ENCODE measurements around the gene CEP128.

The CEP128 gene

DNA sequence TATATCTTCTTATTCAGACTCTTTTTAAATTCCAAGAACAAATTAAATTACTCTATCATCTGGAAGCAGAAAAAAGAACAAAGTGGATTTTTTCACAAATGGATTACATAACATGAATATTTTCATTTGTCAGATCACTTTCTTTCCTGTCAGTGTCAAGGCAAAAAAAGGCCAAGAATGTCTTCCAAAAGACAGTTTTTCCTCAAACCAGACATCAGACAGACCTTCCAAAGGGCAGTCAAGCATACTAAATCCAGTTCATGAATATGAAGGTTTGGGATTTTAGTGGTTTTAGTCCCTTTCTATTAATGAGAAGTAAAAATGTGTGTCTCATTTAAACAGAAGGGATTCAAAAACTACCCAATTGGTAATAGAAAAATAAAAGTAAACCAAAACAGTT, 336.0 kb downstream of the CEP128 start:
- ATAC-seq: no peak

DNA sequence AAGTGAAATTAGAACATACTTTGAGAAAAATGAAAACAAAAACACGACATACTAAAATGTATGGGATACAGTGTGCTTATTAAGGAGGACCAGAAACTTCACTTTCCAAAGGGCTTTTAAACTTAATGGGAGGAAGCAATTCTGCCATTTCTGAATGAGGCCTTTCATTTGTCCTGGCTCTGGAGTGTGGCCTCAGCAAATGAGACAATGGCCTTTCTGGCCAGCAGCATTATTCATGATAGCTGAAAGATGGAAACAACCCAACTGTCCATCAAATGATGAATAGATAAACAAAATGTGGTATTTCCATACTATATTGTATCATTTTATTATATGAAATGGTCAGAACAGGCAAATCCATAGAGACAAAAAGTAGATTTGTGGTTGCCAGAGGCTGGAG, 338.6 kb downstream of the CEP128 start:
- no peak for ATAC-seq

DNA sequence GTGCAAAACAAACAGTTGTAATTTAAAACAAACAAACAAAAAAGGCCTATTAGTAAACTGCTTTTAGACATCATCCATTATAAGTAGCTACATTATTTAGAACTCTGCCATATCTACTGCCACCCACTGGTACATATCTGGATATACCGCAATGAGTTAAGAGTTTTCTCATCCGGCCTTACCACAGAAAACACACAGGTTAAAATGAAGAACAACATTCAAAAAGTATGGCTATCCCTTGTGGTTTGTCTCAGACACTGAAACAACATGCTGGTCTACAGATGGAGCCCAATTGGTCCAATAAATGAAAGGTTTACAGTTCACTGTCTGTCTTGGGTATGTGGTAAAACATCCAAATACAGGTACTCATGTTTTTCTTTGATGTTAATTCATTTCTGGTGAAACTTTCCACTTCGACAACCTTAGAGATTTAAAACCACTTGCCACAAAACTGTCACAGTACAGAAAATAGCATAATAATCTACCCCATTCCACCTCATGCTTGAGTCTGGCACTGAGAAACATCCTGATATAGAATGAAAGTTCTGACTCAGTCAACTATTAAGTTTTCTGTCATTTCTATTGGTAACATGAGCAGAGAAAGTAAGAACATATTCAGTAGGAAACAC, 354.3 kb downstream of the CEP128 start:
- peak; percentile 88 to 94 for ATAC-seq

DNA sequence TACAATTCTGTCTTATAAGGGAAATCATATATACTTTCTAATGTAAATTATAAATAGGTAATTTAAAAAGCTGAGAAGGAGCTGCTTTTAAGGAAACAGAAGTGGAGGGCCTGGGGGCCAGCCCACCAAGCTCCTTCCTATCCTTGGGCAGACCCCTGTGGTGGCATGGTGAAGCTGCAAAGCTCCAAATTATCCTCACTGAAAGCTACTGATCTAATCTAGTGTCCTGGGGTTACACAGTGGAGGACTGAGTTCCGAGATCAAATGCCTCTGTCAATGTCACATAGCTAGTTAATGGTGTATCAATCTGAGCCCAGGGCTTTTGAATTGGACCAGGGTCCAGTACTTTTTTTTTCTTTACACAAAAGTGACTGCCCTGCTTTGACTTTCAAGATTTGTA, 355.4 kb downstream of the CEP128 start:
- ATAC-seq: no peak

DNA sequence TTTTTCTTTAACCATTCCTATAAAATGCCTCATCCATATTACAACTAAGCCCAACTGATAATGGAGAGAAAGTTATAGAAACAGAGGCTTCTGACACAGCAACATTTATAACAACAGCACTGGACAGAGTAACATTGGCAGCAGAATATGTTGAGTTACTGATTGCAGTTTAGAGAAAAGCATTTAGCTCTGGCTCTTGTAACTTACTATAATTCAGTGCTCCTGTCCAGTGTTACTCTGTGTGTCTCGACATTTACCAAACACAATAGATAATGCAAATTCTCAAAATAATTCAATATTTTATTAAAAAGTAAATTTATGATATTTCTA, 356.1 kb downstream of the CEP128 start:
- ATAC-seq: no peak

DNA sequence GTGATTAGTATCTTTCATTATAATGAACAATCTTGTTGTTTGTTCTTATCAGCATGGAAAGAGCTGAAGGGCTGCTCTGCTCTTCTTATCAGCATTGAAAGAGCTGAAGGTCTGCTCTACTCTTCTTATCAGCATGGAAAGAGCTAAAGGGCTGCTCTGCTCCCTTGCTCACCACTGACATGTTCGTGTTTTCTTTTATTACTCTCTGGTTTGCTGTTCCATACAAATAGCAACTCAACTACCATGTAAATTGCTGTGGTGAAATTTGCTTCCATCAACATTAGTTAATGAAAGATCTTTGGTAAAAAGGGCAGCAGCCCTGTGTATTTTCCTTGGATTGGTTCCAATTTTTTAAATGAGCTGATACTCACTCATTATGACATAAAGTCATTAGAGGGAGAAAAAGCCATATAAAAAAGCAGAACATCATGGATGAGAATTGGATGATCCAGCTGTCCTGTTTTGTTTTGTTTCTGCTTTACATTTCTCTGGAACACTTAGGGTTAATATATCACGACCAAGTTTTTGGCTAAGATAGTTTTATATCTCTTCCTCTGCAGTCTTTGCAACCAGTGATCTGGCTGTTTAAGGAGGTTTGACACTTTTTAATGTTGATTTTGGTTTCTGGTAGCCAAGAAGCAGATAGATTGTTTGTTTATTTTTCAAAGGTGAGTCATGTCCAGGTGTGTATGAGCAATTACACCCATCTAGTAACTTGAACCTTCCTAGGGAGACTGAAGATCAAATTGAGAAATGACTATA, 356.6 kb downstream of the CEP128 start:
- ATAC-seq: no peak

DNA sequence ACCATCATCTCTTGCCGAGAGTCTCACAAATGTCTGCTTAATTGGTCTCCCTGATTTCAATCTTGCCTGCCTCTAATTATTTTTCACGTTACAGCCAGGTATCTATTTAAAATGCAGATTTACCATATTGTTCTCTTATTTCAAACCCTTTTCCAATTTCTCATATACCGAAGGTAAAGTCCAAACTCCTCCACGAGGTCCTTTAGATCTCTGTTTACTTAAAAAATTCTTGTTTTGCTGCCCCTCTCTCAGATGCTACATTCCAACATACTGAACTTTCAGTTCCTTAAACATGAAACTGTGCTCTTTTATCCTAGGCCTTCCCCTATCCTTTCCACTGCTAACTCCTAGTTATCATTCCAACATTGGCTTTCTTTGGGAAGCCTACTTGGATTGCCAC, 363.9 kb downstream of the CEP128 start:
- ATAC-seq: no peak

DNA sequence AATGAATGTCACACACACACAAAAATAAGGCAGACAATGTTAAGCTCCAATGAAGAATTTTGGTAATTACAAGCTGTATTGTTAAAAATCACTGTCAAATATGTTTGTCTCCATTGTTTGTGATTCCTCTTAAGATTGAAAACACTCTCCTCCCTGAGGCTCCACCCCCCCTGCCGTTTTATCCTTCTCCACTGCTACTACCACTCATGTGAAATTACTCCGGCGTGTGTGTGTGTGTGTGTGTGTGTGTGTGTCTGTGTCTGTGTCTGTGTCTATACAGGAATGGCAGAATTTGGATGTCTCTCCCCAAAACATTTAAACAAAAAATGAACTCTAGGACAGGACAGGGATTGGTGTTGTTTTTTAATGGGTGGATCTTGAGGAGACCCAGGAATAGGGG, 365.1 kb downstream of the CEP128 start:
- ATAC-seq: no peak

DNA sequence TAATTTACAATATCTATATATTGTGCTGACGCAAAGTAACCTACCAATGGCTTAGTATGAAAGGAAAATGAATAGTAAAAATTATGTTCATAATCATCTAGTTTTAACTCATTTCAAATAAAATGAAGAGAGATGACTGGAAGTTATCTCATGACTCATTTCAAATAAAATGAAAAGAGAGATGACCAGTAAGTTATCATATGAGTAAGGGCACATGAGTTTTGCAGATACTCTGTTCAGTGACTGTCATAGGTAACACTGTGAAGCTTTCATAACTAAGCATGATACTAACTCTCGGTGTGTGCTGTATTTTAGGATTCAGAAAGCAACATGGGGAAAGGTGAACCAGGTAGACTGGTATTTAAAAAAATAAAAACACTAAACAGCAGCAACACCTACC, 365.8 kb downstream of the CEP128 start:
- peak; percentile 76 to 91 for ATAC-seq

DNA sequence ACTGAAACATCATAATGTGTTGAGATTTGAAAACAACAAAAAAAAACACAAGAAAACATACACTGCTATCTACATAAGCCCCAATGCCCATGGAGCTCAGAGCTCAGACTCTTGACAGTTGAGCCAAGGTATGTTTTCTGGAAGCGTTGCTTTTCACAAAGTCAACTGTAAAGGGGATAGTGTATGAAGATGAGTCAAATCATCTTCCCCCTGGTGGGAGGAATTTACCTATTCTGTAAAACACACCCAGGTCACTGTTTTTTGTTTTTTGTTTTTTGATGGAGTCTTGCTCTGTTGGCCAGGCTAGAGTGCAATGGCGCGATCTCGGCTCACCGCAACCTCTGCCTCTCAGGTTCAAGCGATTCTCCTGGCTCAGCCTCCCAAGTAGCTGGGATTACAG, 368.9 kb downstream of the CEP128 start:
- ATAC-seq: no peak

DNA sequence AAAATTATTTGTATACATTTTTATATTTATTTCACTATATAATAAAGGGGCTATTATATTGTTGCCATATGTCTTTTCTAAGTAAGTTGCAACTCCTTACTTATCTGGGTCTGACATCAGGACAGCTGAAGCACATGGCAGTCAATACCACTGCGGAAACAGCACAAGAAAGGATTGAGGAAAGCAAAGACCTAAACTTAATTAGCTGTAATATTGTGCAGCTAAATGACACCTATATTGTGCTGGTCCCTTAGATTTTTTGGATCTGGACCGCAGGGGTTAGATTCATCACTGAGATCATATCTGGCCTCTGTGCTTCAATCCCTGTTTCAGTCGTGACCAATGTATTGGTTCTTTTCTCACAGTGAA, 370.6 kb downstream of the CEP128 start:
- no peak for ATAC-seq

DNA sequence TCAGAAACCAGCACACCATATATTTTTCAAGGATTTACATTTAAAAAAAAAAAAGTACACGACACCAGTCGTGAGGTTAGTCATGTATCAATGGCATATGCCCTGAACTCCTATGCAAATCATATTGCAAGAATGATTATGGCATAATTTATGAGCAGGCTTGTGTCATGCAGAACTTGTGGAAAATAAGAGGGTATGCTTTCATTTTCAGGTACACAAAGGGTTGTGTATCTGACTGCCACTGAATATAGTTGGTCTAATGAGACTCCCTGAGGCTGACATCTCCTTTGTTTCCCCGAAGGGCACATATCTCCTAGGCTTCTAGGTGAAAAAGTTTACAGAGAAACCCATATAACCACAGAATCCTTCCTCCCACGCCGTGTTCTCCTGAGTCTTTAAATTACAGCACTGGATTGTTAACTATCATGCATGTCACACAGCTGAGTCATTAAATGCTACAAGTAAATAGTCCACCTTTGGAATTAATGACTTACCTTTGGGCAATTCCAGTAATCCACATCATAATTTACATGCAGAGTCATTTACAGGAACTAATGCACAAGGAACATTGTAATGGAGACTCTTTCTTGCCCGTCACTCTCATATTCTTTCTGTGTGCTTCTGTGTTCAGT, 373.5 kb downstream of the CEP128 start:
- ATAC-seq: peak; percentile 24 to 28

DNA sequence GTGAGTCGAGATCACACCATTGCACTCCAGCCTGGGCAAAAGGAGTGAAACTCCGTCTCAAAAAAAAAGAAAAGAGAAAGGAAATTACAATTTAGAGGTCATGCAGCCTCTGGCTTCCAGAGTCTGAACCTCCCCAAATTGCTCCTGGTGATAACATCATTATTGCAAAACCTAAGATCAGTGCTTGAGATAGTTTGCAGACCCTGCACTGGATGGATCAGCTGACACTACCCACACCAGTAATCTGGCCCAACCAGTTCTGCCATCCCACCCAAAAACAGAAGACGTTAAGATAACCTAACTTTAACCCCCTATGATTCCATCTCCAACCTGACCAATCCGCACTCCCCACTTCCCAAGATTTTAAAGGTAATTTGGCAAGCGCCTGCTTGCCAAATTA, 376.5 kb downstream of the CEP128 start:
- no peak for ATAC-seq

DNA sequence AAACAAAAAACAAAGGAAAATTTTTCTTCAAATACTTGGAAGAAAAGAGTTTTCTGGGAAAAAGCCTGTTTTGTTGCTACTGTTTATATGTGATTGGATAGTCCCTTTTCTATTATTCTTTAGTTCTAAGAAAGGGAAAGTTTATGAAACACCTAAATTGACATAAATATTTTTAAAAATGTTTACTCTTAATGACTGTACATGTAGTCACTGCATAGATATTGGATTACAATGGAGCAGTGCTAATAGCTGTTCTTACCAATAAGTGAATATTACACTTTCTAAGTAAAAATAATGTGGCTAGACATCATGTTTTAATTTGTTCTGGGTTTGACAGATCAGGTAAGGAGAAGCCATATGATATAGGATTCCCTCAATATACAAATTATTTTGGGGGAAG, 377.5 kb downstream of the CEP128 start:
- no peak for ATAC-seq

DNA sequence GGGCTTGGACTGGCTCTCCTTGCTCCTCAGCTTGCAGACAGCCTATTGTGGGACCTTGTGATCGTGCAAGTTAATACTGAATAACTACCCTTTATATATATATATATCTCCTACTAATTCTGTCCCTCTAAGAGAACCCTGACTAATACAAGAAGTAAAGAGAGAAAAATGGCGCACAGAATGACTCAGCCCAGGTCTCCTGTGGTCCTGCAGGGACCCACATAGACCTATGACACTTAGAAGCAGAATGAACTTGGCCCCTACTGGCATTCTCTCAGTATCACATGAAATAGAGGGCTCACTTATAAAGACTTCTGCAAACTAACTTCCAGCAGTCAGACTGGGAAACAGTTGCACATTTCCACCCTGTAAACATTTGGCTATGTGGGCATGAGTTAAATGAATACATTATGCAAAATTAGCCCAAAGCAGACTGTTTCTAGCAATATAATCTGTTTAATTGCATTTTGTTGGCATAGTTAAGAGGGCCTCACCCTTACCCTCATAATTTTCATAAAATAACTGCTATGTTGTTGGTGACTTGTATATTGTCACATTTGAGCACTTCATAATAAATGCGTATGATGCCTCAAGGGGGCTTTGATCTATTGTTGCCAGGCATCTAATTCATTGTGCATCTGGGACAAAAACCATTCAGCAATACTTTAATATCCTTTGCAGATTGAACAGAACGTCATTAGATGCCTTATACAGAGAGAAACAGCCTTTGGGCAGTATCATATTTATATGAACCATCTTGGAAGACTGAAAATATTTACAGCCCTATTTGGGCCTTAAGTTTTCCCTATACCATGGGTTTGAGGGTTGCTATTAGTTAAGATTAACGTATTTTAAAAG, 380.5 kb downstream of the CEP128 start:
- ATAC-seq: peak; percentile 56 to 66

DNA sequence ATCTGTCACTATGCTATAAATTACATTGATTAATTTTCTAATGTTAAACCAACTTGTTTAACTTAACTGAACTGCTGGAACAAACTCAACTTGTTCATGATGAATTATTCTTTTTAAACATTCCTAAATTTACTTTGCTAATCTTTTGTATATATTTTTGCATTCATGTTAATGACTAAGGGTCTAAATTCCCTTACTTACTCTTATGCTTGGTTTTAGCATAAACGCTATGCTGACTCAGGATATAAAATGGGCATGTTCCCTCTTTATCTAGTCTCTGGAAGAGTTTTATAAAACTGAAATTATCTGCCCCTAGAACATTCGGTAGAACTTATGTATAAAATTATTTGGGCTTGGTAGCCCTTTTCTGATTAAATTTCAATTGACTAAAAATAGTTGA, 387.4 kb downstream of the CEP128 start:
- no peak for ATAC-seq

DNA sequence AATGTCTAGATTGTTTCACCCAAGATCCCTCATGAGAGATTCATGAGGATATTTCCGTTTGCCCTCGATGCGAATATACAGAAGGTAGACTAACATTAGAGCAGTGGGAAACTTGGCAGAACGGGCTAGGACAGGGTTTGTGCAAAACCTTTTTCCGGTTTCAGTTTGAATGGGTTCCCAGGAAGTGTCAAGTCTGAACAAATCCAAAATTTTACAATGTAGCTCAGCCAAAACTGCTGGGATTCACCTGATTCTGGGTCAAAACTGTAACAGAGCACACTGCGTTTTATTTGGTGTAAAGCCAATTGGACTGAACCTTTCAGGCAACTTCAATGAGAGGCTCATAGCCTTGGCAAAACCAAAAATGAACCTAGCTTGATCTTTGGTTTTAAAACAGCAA, 392.4 kb downstream of the CEP128 start:
- ATAC-seq: no peak

DNA sequence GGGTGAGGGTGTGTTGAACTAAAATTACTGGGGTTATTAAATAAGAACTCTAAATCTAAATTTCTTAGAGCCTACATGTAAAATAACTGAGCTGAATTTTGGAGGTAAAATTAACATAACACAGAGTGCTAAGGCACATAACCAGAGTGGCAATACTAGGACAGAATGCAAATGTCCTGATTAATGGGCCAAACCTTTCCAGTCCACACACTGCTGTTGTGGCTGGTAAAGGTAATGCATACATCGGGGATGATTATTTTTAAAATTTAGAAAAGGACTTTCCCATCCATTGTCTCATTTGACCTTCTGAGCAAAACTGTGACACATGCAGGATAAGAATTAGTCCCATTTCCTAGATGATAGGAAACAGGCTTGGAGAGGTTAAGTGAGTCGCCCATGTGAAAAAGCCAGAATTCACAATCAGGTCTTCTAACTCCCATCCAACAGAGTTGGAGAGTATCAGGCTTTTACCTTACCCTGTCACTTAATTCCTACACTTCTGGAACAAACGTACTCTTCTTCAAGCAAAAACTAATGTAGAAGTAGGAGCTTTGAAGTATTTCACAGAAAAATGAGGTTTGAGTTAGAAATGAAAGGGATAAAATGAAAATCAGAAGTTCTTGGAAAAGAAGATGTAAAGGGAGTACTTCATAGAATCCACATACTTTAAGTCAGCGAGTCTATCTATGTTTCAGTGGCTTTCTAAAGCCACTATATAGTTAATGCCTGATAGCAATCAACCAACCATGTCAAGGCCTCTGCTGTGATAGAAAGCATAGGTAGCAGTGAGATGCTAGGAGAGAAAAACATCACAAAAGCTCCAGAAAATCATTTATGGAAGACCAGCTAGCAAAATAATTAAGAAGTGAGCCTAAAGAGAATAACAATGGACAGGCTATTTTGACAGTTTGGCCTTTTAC, 395.3 kb downstream of the CEP128 start:
- no peak for ATAC-seq

DNA sequence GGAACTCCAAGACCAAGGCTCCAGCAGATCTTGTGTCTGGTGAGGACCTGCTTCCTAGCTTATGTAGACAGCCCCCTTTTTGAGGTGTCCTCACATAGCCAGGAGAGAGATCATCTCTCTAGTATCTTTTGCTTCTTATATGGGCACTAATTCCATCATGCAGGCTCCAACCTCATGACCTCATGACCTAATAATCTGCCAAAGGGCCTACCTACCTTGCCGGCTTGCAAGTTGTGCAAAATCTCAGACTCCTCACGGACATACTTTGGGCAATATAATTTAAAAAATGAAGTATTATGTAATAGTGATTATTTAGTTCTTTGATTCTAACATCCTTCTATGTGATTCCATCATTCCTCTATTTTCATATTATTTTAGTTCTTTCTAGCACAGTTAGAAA, 397.2 kb downstream of the CEP128 start:
- no peak for ATAC-seq

DNA sequence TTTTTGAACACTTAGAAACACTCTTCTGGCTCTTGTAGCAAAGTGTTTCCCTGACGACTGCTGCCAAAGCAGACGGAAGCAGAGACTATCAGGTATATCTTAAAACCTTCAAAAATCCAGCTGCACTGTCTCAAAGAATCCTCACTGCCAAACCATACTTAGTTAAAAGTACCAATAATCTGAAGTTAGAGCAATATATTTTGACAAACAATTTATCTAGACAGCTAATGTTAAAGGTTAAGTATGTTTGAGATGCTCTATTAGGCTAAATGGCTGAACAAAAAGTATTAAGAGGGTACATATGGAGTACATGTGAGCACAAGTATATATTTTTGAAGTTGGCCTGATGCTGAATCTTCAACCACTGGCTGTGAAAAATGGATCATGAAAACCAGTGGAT, 398.3 kb downstream of the CEP128 start:
- no peak for ATAC-seq

DNA sequence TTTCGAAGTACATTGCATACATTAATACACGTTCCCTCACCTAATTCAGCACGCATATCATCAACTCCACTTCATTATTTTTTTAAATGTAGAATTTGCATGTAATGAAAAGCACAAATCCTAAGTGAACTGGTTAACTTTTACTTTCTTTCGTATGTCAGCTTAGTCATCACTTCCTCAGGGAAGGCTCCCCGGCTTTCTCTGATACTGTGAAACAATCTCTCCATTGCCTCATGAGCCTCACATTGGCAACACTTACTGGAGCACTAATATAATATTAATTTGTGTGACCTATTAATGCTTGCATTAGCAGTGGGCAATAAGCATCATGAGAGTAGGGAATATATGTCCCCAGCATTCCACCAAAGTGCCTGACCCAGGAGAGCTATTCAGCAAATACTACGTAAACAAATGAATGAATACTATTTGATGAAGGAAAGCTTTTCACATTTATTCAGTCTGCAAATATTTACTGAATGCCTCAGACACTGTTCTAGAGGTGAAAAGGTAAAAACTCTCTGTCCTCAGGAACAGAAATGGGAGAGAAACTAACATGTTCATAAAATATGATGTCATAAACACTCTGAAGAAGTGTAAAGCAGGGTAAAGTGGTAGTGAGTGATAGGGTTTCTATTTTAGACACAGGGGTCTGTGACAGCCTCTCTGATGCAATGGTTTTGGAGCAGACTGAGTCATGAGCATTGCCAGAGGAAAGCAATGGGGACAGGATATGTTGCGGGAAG, 402.7 kb downstream of the CEP128 start:
- no peak for ATAC-seq

DNA sequence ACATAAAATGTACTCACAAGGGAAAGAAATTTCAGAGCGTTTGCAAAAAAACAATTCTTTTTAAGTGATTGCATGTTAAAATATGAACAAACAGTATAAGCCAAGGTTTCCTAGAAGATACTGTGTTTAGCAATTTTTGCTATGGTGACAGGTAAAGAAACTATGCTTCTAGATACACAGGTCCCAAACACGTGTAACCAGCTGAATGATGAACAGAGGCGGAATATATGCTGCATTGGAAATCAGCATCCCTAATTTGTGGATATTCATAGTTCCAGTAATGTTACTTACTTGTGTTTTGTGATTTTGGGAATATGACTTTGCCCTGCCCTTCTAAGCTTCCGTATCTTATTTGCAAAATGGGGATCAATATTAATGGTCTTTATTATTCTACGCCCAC, 403.9 kb downstream of the CEP128 start:
- ATAC-seq: no peak
